WI38 (cell line): ENCODE results near the gene COL16A1.

Source experiments
- H3K4me3 ChIP-seq: 2 replicates; pipeline ENCODE4 v1.5.1; 2011; ENCODE audit warnings: low read depth, mild to moderate bottlenecking, control low read depth, low read length
- CTCF ChIP-seq: IDR thresholded peaks from 2 replicates; pipeline ENCODE4 v1.5.1; 2012; ENCODE audit warnings: low read depth, mild to moderate bottlenecking, control low read depth, low read length

Gene COL16A1

GRCh38 chr1:31625561-31626222, 78.1 kb downstream of the COL16A1 start:
- TF ChIP-seq CTCF = no peak
- no peak overlapping the region for H3K4me3 ChIP-seq

GRCh38 chr1:31624731-31625514, 78.9 kb downstream of the COL16A1 start:
- no peak overlapping the region for H3K4me3 ChIP-seq
- TF ChIP-seq CTCF = no peak

GRCh38 chr1:31624309-31624708, 79.5 kb downstream of the COL16A1 start:
- H3K4me3 ChIP-seq = no peak overlapping the region
- no peak for TF ChIP-seq CTCF

- no peak overlapping the region for H3K4me3 ChIP-seq
- no peak for TF ChIP-seq CTCF
These were observed 80.5 kb downstream of the COL16A1 start for GRCh38 chr1:31623365-31623764.

GRCh38 chr1:31621847-31622730, 81.7 kb downstream of the COL16A1 start:
- no peak for TF ChIP-seq CTCF
- H3K4me3 ChIP-seq = no peak overlapping the region

GRCh38 chr1:31621498-31621820, 82.4 kb downstream of the COL16A1 start:
- no peak overlapping the region for H3K4me3 ChIP-seq
- TF ChIP-seq CTCF = no peak
